ENCODE results near the gene GAGE12G. TPM values are rescaled to one million over a fixed set of nuclear protein-coding genes. Genes with fewer than 3 reads are reported as not detected.
A peak's percentile ranks its signal among the peaks of the same experiment; 100 is the strongest.
"Not testable (repeated sequence)": the region's sequence is repeated elsewhere in the genome, so short reads cannot be mapped to it uniquely, and the experiment has no call there.

Gene GAGE12G
- not detected in 2 replicates for total RNA-seq (2014; rRNA removed; shearing (Covaris generic))

- not testable (repeated sequence) for DNase-seq (ENCODE audit: low read depth)
Observed at GRCh38 chrX:49570100-49570499, at the start of gene GAGE12G. Gene GAGE12G, plus strand, starts transcription at chrX:49570400. Its CDS starts 1,155 bp downstream, at chrX:49571555.

- not testable (repeated sequence) for DNase-seq (ENCODE audit: low read depth)
Observed at GRCh38 chrX:49531877-49532276, 38.3 kb upstream of the GAGE12G start, which contains the start of gene GAGE12C. Gene GAGE12C, plus strand, starts transcription at chrX:49532177. Its CDS starts 1,155 bp downstream, at chrX:49533332.

GRCh38 chrX:49541433-49541832 is 28.8 kb upstream of the GAGE12G start, which contains the start of gene GAGE12D:
Gene GAGE12D, plus strand, starts transcription at chrX:49541733. Its CDS starts 1,155 bp downstream, at chrX:49542888.
- DNase-seq (ENCODE audit: low read depth) = not testable (repeated sequence)

GRCh38 chrX:49550989-49551388 is 19.2 kb upstream of the GAGE12G start, which contains the start of gene GAGE12E:
Gene GAGE12E, plus strand, starts transcription at chrX:49551289. Its CDS starts 1,155 bp downstream, at chrX:49552444.
- DNase-seq (ENCODE audit: low read depth) = not testable (repeated sequence)

- DNase-seq (ENCODE audit: low read depth) = not testable (repeated sequence)
Observed at GRCh38 chrX:49560542-49560941, 9.7 kb upstream of the GAGE12G start, which contains the start of gene GAGE12F. Gene GAGE12F, plus strand, starts transcription at chrX:49560842. Its CDS starts 1,155 bp downstream, at chrX:49561997.

GRCh38 chrX:49568728-49569127 is 1.5 kb upstream of the GAGE12G start:
- not testable (repeated sequence) for DNase-seq (ENCODE audit: low read depth)

- not testable (repeated sequence) for DNase-seq (ENCODE audit: low read depth)
Observed at GRCh38 chrX:49569152-49569551, 1.0 kb upstream of the GAGE12G start.

- not testable (repeated sequence) for DNase-seq (ENCODE audit: low read depth)
Observed at GRCh38 chrX:49579649-49580048, 9.4 kb downstream of the GAGE12G start, which contains the start of gene GAGE12H. Gene GAGE12H, plus strand, starts transcription at chrX:49579949. Its CDS starts 1,155 bp downstream, at chrX:49581104.

- DNase-seq (ENCODE audit: low read depth) = not testable (repeated sequence)
Observed at GRCh38 chrX:49589196-49589595, 19.0 kb downstream of the GAGE12G start, which contains the start of gene GAGE2A. Gene GAGE2A, plus strand, starts transcription at chrX:49589496. Its CDS starts 1,155 bp downstream, at chrX:49590651.

- not testable (repeated sequence) for DNase-seq (ENCODE audit: low read depth)
Observed at GRCh38 chrX:49589769-49590478, 19.7 kb downstream of the GAGE12G start.

- not testable (repeated sequence) for DNase-seq (ENCODE audit: low read depth)
Observed at GRCh38 chrX:49590488-49590887, 20.3 kb downstream of the GAGE12G start.

GRCh38 chrX:49598720-49599119 is 28.5 kb downstream of the GAGE12G start, which contains the start of gene GAGE1:
Gene GAGE1, plus strand, starts transcription at chrX:49599020. Its CDS starts 1,155 bp downstream, at chrX:49600175.
- not testable (repeated sequence) for DNase-seq (ENCODE audit: low read depth)

GRCh38 chrX:49610718-49611310 is 40.6 kb downstream of the GAGE12G start:
- DNase-seq (ENCODE audit: low read depth) = peak; percentile 2

- no peak for DNase-seq (ENCODE audit: low read depth)
Observed at GRCh38 chrX:49618574-49618973, 48.4 kb downstream of the GAGE12G start.

Other genes starting within 250 kb of the GAGE12G start
- not detected in 2 replicates for gene GAGE12J, start 248.4 kb upstream of the GAGE12G start, total RNA-seq (2014; rRNA removed; shearing (Covaris generic))
- 1.4 and 1.8 TPM in 2 replicates for gene GAGE13, start 238.8 kb upstream of the GAGE12G start, total RNA-seq (2014; rRNA removed; shearing (Covaris generic))
- gene GAGE12C, start 38.2 kb upstream of the GAGE12G start, total RNA-seq (2014; rRNA removed; shearing (Covaris generic)) = not detected in 2 replicates
- not detected in 2 replicates for gene GAGE12D, start 28.7 kb upstream of the GAGE12G start, total RNA-seq (2014; rRNA removed; shearing (Covaris generic))
- gene GAGE12E, start 19.1 kb upstream of the GAGE12G start, total RNA-seq (2014; rRNA removed; shearing (Covaris generic)) = not detected in 2 replicates
- gene GAGE12F, start 9.6 kb upstream of the GAGE12G start, total RNA-seq (2014; rRNA removed; shearing (Covaris generic)) = not detected in 2 replicates
- not detected in 2 replicates for gene GAGE12H, start 9.5 kb downstream of the GAGE12G start, total RNA-seq (2014; rRNA removed; shearing (Covaris generic))
- gene GAGE2A, start 19.1 kb downstream of the GAGE12G start, total RNA-seq (2014; rRNA removed; shearing (Covaris generic)) = 1.3 TPM in 1 of 2 replicates, not detected in the other
- gene GAGE1, start 28.6 kb downstream of the GAGE12G start, total RNA-seq (2014; rRNA removed; shearing (Covaris generic)) = 0.20 and 0.96 TPM in 2 replicates
- 1.1 and 2.7 TPM in 2 replicates for gene PAGE1, start 125.6 kb downstream of the GAGE12G start, total RNA-seq (2014; rRNA removed; shearing (Covaris generic))